Measurements from ENCODE around the gene PIK3R3. TPM values are rescaled to one million over a fixed set of nuclear protein-coding genes. Genes with fewer than 3 reads are reported as not detected.

Gene PIK3R3
- total RNA-seq, 4 donors from 2014 or later = 3.0 to 5.9 (median 4.7) TPM

DNA sequence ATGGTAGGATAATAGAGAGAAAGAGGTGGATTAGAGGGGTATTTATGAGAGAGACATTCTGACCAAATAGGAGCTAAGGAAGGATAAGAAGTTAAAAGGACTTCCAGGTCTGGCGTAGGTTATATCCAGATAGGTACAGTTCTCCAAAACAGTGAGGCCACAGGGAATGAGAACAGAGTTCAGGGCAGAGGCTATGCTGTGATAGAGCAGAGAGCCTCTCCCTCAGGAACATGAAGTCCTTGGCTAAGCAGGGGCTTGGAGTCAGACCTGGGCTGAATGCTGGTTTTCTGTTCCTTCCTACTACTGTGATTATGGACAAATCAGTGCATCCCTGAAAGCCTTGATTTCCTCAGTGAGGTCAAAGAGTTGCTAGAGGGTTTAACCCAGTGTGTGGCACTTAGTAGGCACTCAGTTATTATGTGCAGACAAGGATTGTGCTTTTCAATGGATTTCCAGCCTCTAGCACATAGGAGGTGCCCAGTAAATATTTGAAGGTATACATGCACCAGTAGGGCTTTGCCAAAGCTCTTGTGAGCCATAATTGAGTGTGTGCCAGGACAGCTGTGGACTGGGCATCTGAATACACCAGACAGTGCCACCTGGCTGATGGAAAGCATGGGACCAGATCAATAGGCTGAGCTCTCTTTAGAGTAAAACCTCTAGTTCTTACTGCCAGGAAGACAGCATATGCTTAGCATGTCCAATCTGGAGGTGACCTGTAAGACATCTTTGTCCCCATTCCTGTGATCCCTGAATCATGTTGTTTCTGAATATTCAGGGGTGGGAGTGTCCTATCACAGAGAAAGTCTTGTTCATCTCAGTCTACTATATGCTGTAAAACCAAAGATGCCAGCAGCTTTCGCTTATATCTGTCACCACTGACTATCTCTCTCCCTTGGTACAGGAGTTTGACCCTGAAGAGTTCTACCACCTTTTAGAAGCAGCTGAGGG is 111.1 kb downstream of the PIK3R3 start:
- H3K9me3 ChIP-seq = no peaks in the 10 kb centered on the region
- no peak for DNase-seq
- intact Hi-C loops (cut with DNase I; ENCODE audit: low total_unique reads) = no loop called here
- 94 to 100% methylated on average over 1 to 2 of the region's 2 CpGs for WGBS, 2 donors (ENCODE audit: low coverage in 1 of 2)
- H3K36me3 ChIP-seq = peaks cover 0 to 26% (median 11%) of the 10 kb centered on the region in 4 donors
- H3K27ac ChIP-seq = no peak overlapping the region
- no peak for TF ChIP-seq EP300 (IDR thresholded peaks at IDR 0.05; ENCODE audit: low read depth)
- peak in 2 of 5 experiments; percentile 6 to 23 for TF ChIP-seq CTCF (IDR thresholded peaks at IDR 0.05)
- no peak overlapping the region for H3K4me3 ChIP-seq
- no peaks in the 10 kb centered on the region for H3K4me1 ChIP-seq
- in situ Hi-C loops (cut with MboI; ENCODE audit: low pct_ligation_motif_present in 1 of 4, low pct_unique_long_range_greater_than_20kb in 1 of 4, low sequenced_read_pairs in 3 of 4) = no loop called here
- no peaks in the 10 kb centered on the region for H3K27me3 ChIP-seq

GRCh38 chr1:46020010-46020409 is 112.4 kb downstream of the PIK3R3 start:
- 75% methylated on average over 4 of the region's 4 CpGs; no CpG with 5 or more reads in 1 of the 2 donors for WGBS, 2 donors (ENCODE audit: low coverage in 1 of 2)
- H3K4me3 ChIP-seq = no peak overlapping the region
- in situ Hi-C loops (cut with MboI; ENCODE audit: low pct_ligation_motif_present in 1 of 4, low pct_unique_long_range_greater_than_20kb in 1 of 4, low sequenced_read_pairs in 3 of 4) = no loop called here
- DNase-seq = no peak
- H3K36me3 ChIP-seq = peaks cover 0 to 26% (median 11%) of the 10 kb centered on the region in 4 donors
- no peaks in the 10 kb centered on the region for H3K9me3 ChIP-seq
- no peak overlapping the region for H3K27ac ChIP-seq
- intact Hi-C loops (cut with DNase I; ENCODE audit: low total_unique reads) = no loop called here
- no peaks in the 10 kb centered on the region for H3K4me1 ChIP-seq
- H3K27me3 ChIP-seq = no peaks in the 10 kb centered on the region
- TF ChIP-seq CTCF (IDR thresholded peaks at IDR 0.05) = no peak
- TF ChIP-seq POLR2AphosphoS5 (IDR thresholded peaks at IDR 0.05) = no peak
- TF ChIP-seq POLR2A (IDR thresholded peaks at IDR 0.05) = no peak
- TF ChIP-seq EP300 (IDR thresholded peaks at IDR 0.05; ENCODE audit: low read depth) = no peak

GRCh38 chr1:46019348-46019747 is 113.1 kb downstream of the PIK3R3 start:
- TF ChIP-seq CTCF (IDR thresholded peaks at IDR 0.05) = no peak
- TF ChIP-seq POLR2A (IDR thresholded peaks at IDR 0.05) = no peak
- no peak for TF ChIP-seq EP300 (IDR thresholded peaks at IDR 0.05; ENCODE audit: low read depth)
- TF ChIP-seq POLR2AphosphoS5 (IDR thresholded peaks at IDR 0.05) = no peak
- 98 to 100% methylated on average over 2 to 7 of the region's 7 CpGs for WGBS, 2 donors (ENCODE audit: low coverage in 1 of 2)
- no peaks in the 10 kb centered on the region for H3K4me1 ChIP-seq

DNA sequence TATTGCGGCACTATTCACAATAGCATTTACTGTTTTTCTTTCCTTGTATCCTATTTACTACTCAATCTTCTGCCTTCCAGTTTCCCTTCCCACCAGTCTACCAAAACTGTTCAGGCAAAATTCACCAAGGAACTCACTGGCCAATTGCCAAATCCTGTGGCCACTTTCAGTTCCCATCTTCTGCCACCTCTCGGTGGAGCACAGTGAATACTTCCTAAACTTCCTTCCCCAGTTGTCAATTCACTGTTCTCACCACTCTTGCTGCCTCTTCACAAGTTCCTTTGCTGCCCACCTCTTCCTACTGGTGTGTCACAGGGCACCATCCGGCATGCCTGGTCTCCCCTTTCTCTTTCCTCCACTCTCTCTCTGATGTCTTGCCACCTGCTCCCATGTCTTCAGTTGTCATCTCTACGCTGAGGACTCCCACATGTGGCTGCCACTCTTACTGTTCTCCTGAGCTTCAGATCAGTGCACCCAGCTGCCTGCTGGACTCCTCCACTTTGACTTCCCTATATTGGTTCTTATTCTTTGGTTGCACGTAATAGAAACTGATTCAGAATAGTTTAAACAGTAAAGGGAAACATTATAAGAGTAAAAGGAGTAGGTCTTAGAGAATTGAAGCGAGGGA is 114.4 kb downstream of the PIK3R3 start:
- intact Hi-C loops (cut with DNase I; ENCODE audit: low total_unique reads) (no loop called here), in situ Hi-C loops (cut with MboI; ENCODE audit: low pct_ligation_motif_present in 1 of 4, low pct_unique_long_range_greater_than_20kb in 1 of 4, low sequenced_read_pairs in 3 of 4) (no loop called here)
- Histone ChIP-seq H3K9me3 (no peaks in the 10 kb centered on the region), H3K36me3 (peaks cover 0 to 17% (median 6%) of the 10 kb centered on the region in 4 donors), H3K4me1 (no peaks in the 10 kb centered on the region), H3K4me3 (no peak overlapping the region), H3K27me3 (no peaks in the 10 kb centered on the region), H3K27ac (no peak overlapping the region)
- WGBS, 2 donors (ENCODE audit: low coverage in 1 of 2) = 85 to 91% methylated on average over 5 to 6 of the region's 6 CpGs
- no peak for DNase-seq
- TF ChIP-seq CTCF (IDR thresholded peaks at IDR 0.05) = no peak
- TF ChIP-seq EP300 (IDR thresholded peaks at IDR 0.05; ENCODE audit: low read depth) = no peak
- no peak for TF ChIP-seq POLR2A (IDR thresholded peaks at IDR 0.05)
- TF ChIP-seq POLR2AphosphoS5 (IDR thresholded peaks at IDR 0.05) = no peak

More at GRCh38 chr1:46019348-46019747, 113.1 kb downstream of the PIK3R3 start:
- DNase-seq = no peak
- no peaks in the 10 kb centered on the region for H3K9me3 ChIP-seq
- in situ Hi-C loops (cut with MboI; ENCODE audit: low pct_ligation_motif_present in 1 of 4, low pct_unique_long_range_greater_than_20kb in 1 of 4, low sequenced_read_pairs in 3 of 4) = no loop called here
- no peak overlapping the region for H3K4me3 ChIP-seq
- peaks cover 0 to 22% (median 11%) of the 10 kb centered on the region in 4 donors for H3K36me3 ChIP-seq
- no peaks in the 10 kb centered on the region for H3K27me3 ChIP-seq
- no peak overlapping the region for H3K27ac ChIP-seq
- intact Hi-C loops (cut with DNase I; ENCODE audit: low total_unique reads) = no loop called here
